GM18858 (cell line): ENCODE measurements around the gene MGARP.
"Not testable (repeated sequence)": the region's sequence is repeated elsewhere in the genome, so short reads cannot be mapped to it uniquely, and the experiment has no call there.

ENCODE experiments used
- ATAC-seq: cut with Tn5 transposase; IDR thresholded peaks from one replicate; pipeline ENCODE4 v1.9.1; 2021; ENCODE audit not compliant: unreplicated experiment

Gene MGARP

GRCh38 chr4:139279760-139280620 lies at the start of gene MGARP:
Gene MGARP, minus strand, starts transcription at chr4:139280225. Its CDS starts 67 bp downstream, at chr4:139280158.
- ATAC-seq, result no peak

GRCh38 chr4:139329665-139330200 lies 49.7 kb upstream of the MGARP start:
- ATAC-seq, result no peak

- no peak for ATAC-seq
These were observed 44.6 kb upstream of the MGARP start for GRCh38 chr4:139324620-139325019.

DNA sequence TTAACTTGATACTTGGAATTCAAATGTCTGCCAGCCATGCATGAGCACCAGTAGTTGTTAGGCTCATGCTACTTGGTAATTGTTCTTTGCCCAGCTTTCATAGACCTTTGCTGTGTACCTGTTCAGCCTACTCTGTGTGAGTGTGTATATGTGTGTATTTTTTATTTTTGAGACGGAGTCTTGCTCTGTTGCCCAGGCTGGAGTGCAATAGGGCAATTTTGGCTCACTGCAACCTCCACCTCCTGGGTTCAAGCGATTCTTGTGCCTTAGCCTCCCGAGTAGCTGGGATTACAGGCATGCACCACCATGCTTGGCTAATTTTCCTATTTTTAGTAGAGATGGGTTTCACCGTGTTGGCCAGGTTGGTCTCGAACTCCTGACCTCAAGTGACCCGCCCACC lies 42.5 kb upstream of the MGARP start:
- ATAC-seq, result not testable (repeated sequence)

GRCh38 chr4:139322070-139322469 lies 42.0 kb upstream of the MGARP start:
- not testable (repeated sequence) for ATAC-seq

GRCh38 chr4:139319571-139319970 lies 39.5 kb upstream of the MGARP start:
- no peak for ATAC-seq

DNA sequence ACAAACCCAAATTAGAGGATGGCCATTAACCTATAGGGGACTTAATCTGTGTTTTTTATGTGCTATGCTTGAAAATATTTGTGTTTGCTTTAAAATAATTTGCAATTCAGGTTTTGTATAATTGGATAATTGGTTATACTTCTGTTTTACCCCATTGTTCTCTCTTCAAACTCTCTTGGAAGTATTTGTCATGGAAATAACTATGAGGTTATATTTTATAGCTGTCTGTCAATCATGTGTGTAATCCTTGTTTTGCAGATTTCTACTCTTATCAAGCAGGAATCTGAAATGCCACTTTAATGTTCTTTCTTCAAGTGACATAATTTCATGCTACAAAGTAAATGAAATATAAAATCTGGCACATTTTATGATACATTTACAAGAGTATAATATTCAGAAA lies 37.6 kb upstream of the MGARP start:
- ATAC-seq, result no peak

DNA sequence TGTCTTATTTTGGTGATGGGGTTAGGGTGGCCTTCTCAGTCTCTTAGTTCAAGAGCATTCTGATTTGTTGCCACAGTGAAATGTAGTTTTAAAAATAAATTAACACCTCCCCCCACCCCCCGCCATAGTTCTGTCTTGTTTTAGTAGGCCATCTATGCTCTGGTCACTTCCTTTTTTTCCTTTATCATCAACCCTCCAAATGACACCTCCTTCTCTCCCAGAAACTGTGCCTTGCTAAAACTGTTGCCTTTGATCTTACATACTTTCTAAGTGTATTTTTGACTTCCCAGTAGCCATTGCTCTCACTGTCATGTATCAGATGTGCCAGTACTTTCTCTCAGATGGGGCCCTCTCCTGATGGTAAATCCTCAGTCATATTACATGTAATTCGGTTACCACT lies 36.7 kb upstream of the MGARP start:
- ATAC-seq, result no peak

- ATAC-seq, result peak; percentile 74
These were observed 35.2 kb upstream of the MGARP start for GRCh38 chr4:139315221-139315675.

- ATAC-seq, result no peak
These were observed 34.2 kb upstream of the MGARP start for GRCh38 chr4:139314047-139314800.

DNA sequence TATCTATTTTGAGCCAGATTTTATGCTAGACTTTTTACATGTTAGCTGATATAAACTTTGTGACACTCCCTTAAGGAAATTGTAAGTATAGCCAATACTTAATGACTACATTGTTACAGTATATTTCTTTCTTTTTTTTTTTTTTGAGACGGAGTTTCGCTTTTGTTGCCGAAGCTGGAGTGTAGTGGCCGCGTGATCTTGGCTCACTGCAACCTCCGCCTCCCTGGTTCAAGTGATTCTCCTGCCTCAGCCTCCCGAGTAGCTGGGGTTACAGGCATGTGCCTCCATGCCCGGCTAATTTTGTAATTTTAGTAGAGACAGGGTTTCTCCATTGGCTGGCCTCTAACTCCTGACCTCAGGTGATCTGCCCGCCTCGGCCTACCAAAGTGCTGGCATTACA lies 33.4 kb upstream of the MGARP start:
- not testable (repeated sequence) for ATAC-seq

- ATAC-seq, result no peak
These were observed 32.7 kb upstream of the MGARP start for GRCh38 chr4:139312552-139313332.

GRCh38 chr4:139311909-139312308 lies 31.9 kb upstream of the MGARP start:
- ATAC-seq, result no peak

GRCh38 chr4:139304920-139305319 lies 24.9 kb upstream of the MGARP start:
- ATAC-seq, result no peak

GRCh38 chr4:139301821-139302611 lies 22.0 kb upstream of the MGARP start, which contains the start of gene NDUFC1:
Gene NDUFC1, minus strand, starts transcription at chr4:139302477. Its CDS starts 6,679 bp downstream, at chr4:139295798.
- ATAC-seq, result peak; percentile 21

DNA sequence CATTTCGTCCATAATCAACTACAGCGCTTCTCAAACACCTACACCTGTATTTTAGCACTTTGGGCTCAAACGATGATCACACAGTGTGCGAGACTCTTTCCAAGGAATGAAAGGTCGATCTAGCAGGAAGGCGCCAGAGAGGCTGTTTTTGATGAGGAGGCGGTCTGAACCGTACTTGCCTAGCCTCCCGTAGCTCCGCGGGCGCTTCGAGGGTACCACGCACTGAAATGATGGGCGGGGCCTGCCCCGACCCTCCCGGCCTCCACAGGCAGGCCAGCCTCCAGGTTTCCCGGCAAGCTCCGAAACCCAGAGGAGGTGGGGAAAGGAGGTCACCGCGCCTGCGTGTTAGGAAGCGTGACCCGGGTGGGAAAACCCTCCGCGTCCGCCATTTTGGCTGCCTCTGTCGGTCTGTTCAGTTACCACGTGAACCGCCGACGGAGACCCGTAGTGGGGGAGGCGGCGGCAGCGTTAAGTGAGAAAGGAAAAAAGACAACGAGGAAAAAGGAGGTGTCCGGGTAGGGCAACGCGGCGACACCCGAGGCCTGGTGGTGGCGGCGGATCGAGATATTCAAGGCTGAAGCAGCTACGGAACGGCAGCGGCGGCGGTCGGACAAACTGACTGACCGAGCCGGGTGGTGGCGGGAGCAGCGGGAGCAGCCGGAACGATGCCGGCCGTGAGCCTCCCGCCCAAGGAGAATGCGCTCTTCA lies 21.2 kb upstream of the MGARP start, which contains the start of gene NAA15:
Gene NAA15, plus strand, starts transcription at position 393 of the 708 bp plus-strand sequence. Its CDS starts 273 bp downstream, at position 666.
- ATAC-seq, result peak; percentile 67

DNA sequence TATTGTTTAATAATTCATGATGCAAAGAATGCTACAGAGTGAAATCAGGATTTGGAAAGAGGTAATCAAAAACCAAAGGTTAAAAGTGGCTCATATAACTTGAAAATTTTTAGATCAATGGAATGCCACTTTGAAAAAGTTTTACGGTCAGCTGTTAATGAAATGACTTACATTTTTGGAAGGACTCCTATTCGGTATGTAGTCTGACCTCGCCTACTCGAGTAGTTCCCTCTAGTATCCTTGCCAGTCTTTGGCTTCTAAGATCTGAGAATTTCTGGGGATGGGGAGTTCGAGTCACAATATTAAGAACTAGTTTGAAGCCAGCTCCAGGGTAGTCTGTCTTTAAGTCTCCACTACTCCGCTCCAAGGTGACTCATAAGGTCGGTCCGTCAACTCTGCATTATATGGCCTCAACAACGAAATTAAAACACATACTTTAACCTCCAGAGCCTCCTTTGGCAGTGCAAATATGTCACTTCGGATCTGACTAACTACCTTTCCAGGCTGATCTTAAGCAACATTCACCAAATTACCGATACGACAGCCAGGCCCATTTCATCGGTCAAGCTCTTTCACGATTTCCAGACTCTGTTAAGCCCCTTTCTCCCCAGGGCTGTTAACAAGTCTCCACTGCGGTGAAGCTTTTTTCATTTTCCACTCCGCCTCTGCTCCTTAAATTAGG lies 20.5 kb upstream of the MGARP start:
- peak; percentile 3 for ATAC-seq

DNA sequence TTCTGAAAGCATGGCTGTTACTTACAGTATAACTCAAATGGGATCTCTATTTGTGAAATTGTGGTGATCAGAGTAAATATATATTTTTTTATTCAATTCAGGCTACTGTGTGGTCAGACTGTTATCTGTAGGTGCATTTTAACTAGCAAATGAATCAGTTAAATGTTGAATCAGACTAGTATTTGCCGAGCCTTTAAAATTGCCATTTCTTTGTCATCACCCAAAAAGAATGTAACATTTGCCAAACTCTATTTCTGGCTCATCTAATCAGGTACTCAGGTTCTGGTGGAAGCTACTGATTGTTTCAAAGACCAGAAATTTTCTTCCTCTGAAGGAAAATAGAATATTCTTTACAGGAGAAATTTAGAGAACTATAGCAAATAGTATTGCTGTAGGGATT lies 19.5 kb upstream of the MGARP start:
- ATAC-seq, result no peak

- ATAC-seq, result peak; percentile 21
These were observed 17.0 kb upstream of the MGARP start for GRCh38 chr4:139297001-139297410.
